Pancreas (tissue), 10 donors: ENCODE results near the gene HSPB7. TPM values are rescaled to one million over a fixed set of nuclear protein-coding genes. Genes with fewer than 3 reads are reported as not detected.
"Not testable (repeated sequence)": the region's sequence is repeated elsewhere in the genome, so short reads cannot be mapped to it uniquely, and the experiment has no call there.

Experiments used
- ATAC-seq, 4 donors: fragments of 200-7000 bp; cut with Tn5 transposase; one replicate each; pipeline versions ENCODE4 v1.8.0 to v1.9.1; 2020; ENCODE audit warnings: mild to moderate bottlenecking in 4 of 4, moderate library complexity in 4 of 4
- DNase-seq, 6 donors: peaks; one replicate each; pipeline ENCODE4 v3.0.0-alpha.2; 2020
- FAIRE-seq: peaks from 2 replicates; lab custom pipeline; 2012; peaks lifted over from hg19 to GRCh38; lab: Jason Lieb, UNC
- H3K27ac ChIP-seq, 4 donors: fragments of 200-600 bp; sonication (generic); 1 replicate in 3 of 4; 2 replicates in 1 of 4; pipeline versions ENCODE4 v1.5.0 to v1.8.0; 2020
- H3K27me3 ChIP-seq, 4 donors: fragments of 200-600 bp; one replicate each; pipeline ENCODE4 v1.8.0; 2021
- H3K36me3 ChIP-seq, 3 donors: fragments of 200-600 bp; sonication (generic) in 1 of 3; one replicate each; pipeline versions ENCODE4 v1.5.0 to v1.8.0; 2020 to 2021
- H3K4me1 ChIP-seq, 3 donors: fragments of 200-600 bp; one replicate each; pipeline ENCODE4 v1.8.0; 2021
- H3K4me3 ChIP-seq, 4 donors: fragments of 200-600 bp; sonication (generic) in 2 of 4; one replicate each; pipeline versions ENCODE4 v1.5.0 to v1.8.0; 2020 to 2021
- H3K9me3 ChIP-seq, 4 donors: fragments of 200-600 bp; one replicate each; pipeline ENCODE4 v1.8.0; 2021
- WGBS, 2 donors: extraction: QIAGEN DNeasy Blood & Tissue Kit; methylation state at CpG; one replicate each; pipeline ENCODE4 v1.1.7; 2013; 5-methylcytosine and 5-hydroxymethylcytosine counted together
- intact Hi-C, 3 donors: fragments of 100-400 bp; cut with DNase I; formaldehyde crosslinking; loops; one replicate each; pipeline versions ENCODE4 v1.11.1 to v1.14.2; 2022
- polyA plus RNA-seq, 2 donors: library from polyadenylated mRNA; stranded (reverse); fragments of 200-250 nt; gene quantifications; one replicate each; pipeline ENCODE4 v1.2.3, GENCODE V29; 2013
- total RNA-seq, 6 donors: library from RNA; stranded (reverse); fragmentation: NEBNext Ultra II Directional in 4 of 6; extraction: Animal tissue kit (Norgen Biotek cat#: 25700) in 4 of 6; gene quantifications; one replicate each; pipeline versions ENCODE4 v1.2.1 to v1.2.4, GENCODE V29; 2021 to 2023
- TF ChIP-seq, protein P1 (sequence below), 4 donors: fragments of 200-600 bp; sonication (generic) in 3 of 4; IDR thresholded peaks; one replicate each; pipeline versions ENCODE4 v1.5.0 to v1.8.0; 2021; ENCODE audit warnings: antibody characterized with exemption in 4 of 4
- donor health status: healthy with polysubstance abuse.
- donor health status: DM: no; HTN: no; CAD: no; lungs with moderate emphysema.
- donor health status: DM: no; HTN: no; CAD: no.
- donor health status: control.
- donor health status: control.
- donor health status: Bipolar disorder and iron deficiency.
- donor health status: DM: yes; HTN: yes; CAD: no.
- donor health status: DM: no; HTN: no; CAD: no.
- donor health status: DM: no; HTN: no; CAD: no.
- donor health status: DM: yes; HTN: yes; CAD: no.

The HSPB7 gene
- total and polyA plus RNA-seq, 8 donors = 0.65 to 10.9 (median 2.2) TPM

DNA sequence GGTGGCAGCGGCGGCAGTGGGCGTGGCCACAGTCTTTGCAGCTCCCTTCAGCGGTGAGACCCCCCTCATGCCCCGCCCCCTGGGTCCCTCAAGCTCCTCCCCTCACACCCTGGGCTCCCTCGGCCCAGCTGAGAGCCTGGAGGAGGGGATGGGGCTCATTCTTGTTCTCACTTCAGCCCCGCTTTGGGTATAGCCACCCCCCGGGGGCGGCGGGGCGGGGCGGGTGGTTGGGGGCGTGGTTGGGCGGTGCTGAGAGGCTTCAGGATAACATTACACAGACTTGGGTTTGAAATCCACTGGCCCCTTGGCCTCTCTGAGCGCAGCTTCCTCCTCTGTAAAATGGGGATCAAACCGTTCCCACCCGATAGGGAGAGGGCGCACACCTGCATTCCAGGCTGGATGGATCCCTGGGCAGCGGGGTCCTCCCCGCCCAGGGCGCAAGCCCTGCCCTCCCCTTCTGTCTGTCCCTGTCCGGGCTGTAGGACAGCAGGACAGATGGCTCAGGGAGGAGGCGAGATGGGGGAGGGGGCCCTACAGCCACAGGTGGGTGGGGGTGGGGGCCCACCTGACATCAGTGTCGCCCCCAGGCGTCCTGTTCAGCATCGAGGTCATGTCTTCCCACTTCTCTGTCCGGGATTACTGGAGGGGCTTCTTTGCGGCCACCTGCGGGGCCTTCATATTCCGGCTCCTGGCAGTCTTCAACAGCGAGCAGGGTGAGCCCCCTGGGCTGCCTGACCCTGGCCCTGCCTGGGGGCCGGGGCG, 9.1 kb upstream of the HSPB7 start:
- DNase-seq (peak in 2 of 6 donors; percentile 27 to 55), ATAC-seq (peak; percentile 19 to 63 (median 39)), FAIRE-seq (no peak)
- 11 to 14% methylated on average over 22 to 30 of the region's 33 CpGs for WGBS, 2 donors
- no peaks in the 10 kb centered on the region for H3K9me3 ChIP-seq
- H3K27ac ChIP-seq = no peak overlapping the region
- H3K36me3 ChIP-seq = no peaks in the 10 kb centered on the region
- no peaks in the 10 kb centered on the region for H3K27me3 ChIP-seq
- TF ChIP-seq, protein P1, sequence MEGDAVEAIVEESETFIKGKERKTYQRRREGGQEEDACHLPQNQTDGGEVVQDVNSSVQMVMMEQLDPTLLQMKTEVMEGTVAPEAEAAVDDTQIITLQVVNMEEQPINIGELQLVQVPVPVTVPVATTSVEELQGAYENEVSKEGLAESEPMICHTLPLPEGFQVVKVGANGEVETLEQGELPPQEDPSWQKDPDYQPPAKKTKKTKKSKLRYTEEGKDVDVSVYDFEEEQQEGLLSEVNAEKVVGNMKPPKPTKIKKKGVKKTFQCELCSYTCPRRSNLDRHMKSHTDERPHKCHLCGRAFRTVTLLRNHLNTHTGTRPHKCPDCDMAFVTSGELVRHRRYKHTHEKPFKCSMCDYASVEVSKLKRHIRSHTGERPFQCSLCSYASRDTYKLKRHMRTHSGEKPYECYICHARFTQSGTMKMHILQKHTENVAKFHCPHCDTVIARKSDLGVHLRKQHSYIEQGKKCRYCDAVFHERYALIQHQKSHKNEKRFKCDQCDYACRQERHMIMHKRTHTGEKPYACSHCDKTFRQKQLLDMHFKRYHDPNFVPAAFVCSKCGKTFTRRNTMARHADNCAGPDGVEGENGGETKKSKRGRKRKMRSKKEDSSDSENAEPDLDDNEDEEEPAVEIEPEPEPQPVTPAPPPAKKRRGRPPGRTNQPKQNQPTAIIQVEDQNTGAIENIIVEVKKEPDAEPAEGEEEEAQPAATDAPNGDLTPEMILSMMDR (IDR thresholded peaks at IDR 0.05) = no peak
- H3K4me1 ChIP-seq = peaks cover 3 to 8% (median 8%) of the 10 kb centered on the region in 3 donors
- H3K4me3 ChIP-seq = peak overlapping the region in 1 of 4 donors; percentile 25
- intact Hi-C loops = no loop called here

DNA sequence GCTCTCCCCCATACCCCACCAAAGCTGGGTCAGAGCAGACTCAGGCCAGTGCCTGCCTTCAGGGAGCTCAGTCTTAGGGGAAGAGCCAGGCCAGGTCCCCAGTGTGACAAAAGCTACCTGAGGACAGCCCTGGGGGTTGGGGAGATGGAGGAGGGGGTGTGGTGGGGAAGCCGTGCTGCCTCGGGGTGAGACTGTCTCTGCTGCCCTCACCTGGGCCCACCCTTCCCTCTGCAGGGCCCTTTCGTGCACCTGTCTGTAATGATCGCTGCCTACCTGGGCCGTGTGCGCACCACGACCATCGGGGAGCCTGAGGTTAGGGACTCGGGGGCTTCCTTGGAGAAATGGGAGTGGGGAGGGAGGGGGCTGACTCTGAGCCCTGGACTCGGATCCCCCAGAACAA, 8.5 kb upstream of the HSPB7 start:
- H3K36me3 ChIP-seq, ATAC-seq, intact Hi-C loops, FAIRE-seq, H3K9me3 ChIP-seq, H3K27me3 ChIP-seq, H3K4me3 ChIP-seq, H3K27ac ChIP-seq: not testable (repeated sequence)
- WGBS, 2 donors = 45 to 55% methylated on average over 8 to 9 of the region's 10 CpGs
- DNase-seq = peak in 2 of 6 donors; percentile 42 to 43
- peaks cover 9 to 14% (median 13%) of the 10 kb centered on the region in 3 donors for H3K4me1 ChIP-seq

DNA sequence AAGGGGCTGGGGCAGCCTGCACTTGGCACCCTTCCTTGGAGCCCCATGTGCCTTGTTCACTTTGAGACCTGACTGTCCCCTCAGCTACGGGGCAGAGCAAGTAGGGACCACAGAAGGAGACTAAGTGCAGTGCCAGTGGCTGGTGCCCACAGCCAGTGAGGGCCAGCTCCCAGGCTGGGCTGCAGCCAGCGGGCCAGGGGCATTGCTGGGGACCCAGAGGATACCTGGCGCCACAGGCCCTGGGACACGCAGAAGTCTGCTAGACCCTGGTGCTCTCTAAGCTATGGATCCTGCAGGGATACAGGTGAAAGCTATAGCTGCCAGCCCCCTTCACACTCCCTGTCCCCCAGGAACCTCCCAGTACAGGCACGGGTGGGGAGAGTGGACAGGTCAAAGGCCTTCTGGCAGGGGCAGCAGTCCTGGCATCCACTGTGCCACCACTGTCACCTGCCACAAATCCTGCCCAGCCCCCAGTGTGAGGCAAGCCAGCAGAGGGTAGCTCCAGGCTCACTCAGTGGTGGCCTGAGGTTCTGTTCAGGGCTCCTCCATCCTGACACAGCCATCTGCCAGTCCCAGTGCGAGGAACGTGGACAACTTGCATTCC, 5.3 kb upstream of the HSPB7 start:
- Histone ChIP-seq H3K36me3 (no peaks in the 10 kb centered on the region), H3K4me3 (no peak overlapping the region), H3K27ac (no peak overlapping the region), H3K4me1 (peaks cover 12 to 14% (median 13%) of the 10 kb centered on the region in 3 donors), H3K9me3 (no peaks in the 10 kb centered on the region), H3K27me3 (no peaks in the 10 kb centered on the region)
- DNase-seq = peak in 2 of 6 donors; percentile 10 to 73
- WGBS, 2 donors = 80 to 82% methylated on average over 7 of the region's 7 CpGs
- ATAC-seq = no peak
- intact Hi-C loops = no loop called here
- no peak for FAIRE-seq
- TF ChIP-seq, protein P1 (IDR thresholded peaks at IDR 0.05) = no peak

DNA sequence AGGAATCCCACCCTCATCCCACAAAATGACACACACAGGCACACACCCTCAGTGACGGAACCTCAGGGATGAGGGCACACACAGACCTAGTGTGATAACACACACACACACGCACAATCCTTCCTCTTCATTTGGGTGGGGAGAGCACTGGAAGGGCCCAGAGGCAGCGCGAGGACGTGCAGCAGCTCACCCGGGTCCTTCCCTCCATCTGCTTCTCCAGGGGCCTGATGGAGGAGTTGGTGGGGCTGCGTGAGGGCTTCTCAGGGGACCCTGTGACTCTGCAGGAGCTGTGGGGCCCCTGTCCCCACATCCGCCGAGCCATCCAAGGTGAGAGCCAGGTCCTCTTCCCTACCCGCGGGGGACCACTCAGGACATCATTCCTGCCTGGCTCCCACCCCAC, 4.5 kb upstream of the HSPB7 start:
- DNase-seq (no peak), ATAC-seq (no peak), FAIRE-seq (no peak)
- TF ChIP-seq, protein P1 (IDR thresholded peaks at IDR 0.05) = no peak
- Histone ChIP-seq H3K4me1 (peaks cover 12 to 14% (median 13%) of the 10 kb centered on the region in 3 donors), H3K36me3 (no peaks in the 10 kb centered on the region), H3K27me3 (no peaks in the 10 kb centered on the region), H3K4me3 (no peak overlapping the region), H3K27ac (no peak overlapping the region), H3K9me3 (no peaks in the 10 kb centered on the region)
- intact Hi-C loops = no loop called here
- WGBS, 2 donors = 85 to 86% methylated on average over 11 of the region's 11 CpGs

DNA sequence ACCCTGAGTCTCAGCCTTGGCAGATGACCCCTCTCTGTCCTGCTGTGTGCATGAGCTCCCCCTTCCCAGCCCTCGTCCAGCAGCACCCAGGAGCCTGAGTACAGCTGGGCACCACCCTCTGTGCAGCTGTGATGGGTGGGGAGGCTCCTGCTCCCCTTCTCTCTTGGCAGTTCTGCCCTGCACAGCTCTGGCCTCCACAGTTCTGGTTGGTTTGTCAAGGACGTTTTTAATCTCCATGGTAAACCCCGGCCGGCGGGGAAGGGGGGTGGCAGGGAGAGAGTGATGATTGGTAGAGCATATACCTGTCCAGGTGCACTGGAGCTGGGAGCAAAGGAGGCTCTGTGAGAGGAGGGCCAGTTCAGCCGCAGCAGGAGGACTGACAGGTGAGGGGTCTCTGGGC, 3.8 kb upstream of the HSPB7 start, which contains the start of gene CLCNKA:
CLCNKA (plus strand) TSS at position 356 of the 400 bp plus-strand sequence. CDS start 584 bp downstream, outside the sequence.
- Histone ChIP-seq H3K36me3 (no peaks in the 10 kb centered on the region), H3K4me3 (no peak within 1 kb of the TSS), H3K27ac (no peak within 1 kb of the TSS), H3K9me3 (no peaks in the 10 kb centered on the region), H3K27me3 (no peaks in the 10 kb centered on the region), H3K4me1 (peaks cover 7 to 12% (median 7%) of the 10 kb centered on the region in 3 donors)
- no peak for FAIRE-seq
- intact Hi-C loops = no loop called here
- peak in 5 of 6 donors; percentile 68 to 80 (median 71) for DNase-seq
- 5 to 10% methylated on average over 6 of the region's 6 CpGs for WGBS, 2 donors
- peak; percentile 71 to 89 (median 78) for ATAC-seq
- TF ChIP-seq, protein P1 (IDR thresholded peaks at IDR 0.05) = no peak

DNA sequence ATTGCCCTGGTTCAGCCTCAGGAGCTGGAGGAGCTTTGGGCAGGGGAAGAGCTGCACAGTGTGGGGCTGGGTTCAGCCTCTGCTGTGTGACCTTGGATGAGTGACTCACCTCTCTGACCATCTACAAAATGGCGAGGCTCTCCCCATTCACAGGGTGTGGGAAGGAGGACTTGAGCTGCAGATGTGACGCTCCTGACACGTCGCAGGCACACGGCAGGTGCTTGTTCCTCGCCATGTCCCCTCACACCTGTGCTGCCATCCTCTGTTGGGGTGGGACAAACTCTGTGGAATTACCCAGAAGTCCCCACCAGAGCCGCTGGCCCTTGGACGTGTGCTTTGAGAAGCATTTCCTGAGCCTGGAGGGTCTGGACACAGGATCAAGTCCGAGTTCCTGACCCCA, 3.0 kb upstream of the HSPB7 start:
- FAIRE-seq, H3K27ac ChIP-seq, H3K27me3 ChIP-seq, H3K4me3 ChIP-seq, intact Hi-C loops, H3K36me3 ChIP-seq, H3K9me3 ChIP-seq: not testable (repeated sequence)
- ATAC-seq (peak in 3 of 4 donors; percentile 26 to 62 (median 34)), DNase-seq (peak in 1 of 6 donors; percentile 55)
- peaks cover 6 to 12% (median 7%) of the 10 kb centered on the region in 3 donors for H3K4me1 ChIP-seq
- 50 to 61% methylated on average over 9 of the region's 9 CpGs for WGBS, 2 donors
